Coronary artery (tissue), 2 donors: ENCODE measurements around the gene ZFP1.
A peak's percentile ranks its signal among the peaks of the same experiment; 100 is the strongest.

Experiments
- DNase-seq: peaks from one replicate; pipeline ENCODE4 v3.0.0-alpha.2; 2017; ENCODE audit warnings: low spot score
- H3K27ac ChIP-seq, 2 donors: fragments of 200-600 bp; sonication (generic); one replicate each; pipeline ENCODE4 v1.5.1; 2016 to 2019
- H3K4me3 ChIP-seq: fragments of 200-600 bp; sonication (generic); 2 replicates; pipeline ENCODE4 v1.5.1; 2016; ENCODE audit warnings: mild to moderate bottlenecking, moderate library complexity
- TF ChIP-seq, protein P1 (sequence below): fragments of 200-600 bp; sonication (generic); IDR thresholded peaks from one replicate; pipeline ENCODE4 v1.5.1; 2019; ENCODE audit warnings: antibody characterized with exemption

ZFP1 gene

DNA sequence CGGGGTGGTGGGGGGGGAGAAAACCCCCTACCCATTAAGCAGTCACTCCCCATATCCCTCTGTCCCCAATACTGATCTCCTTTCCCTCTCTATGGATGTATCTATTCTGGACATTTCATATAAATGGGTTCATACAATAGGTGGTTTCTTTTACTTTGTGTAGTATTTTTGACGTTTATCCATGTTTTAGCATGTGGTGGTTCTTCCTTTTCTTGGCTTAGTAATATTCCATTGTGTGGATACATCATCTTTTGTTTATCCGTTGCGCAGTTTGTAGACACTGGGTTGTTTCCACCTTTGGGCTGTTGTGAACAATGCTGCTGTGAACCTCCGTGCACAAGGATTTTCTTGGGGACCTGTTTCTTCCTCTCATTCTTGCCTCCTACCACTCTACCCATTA lies 44.3 kb upstream of the ZFP1 start:
- Histone ChIP-seq H3K4me3 (no peak overlapping the region), H3K27ac (no peak overlapping the region)
- TF ChIP-seq, protein P1, sequence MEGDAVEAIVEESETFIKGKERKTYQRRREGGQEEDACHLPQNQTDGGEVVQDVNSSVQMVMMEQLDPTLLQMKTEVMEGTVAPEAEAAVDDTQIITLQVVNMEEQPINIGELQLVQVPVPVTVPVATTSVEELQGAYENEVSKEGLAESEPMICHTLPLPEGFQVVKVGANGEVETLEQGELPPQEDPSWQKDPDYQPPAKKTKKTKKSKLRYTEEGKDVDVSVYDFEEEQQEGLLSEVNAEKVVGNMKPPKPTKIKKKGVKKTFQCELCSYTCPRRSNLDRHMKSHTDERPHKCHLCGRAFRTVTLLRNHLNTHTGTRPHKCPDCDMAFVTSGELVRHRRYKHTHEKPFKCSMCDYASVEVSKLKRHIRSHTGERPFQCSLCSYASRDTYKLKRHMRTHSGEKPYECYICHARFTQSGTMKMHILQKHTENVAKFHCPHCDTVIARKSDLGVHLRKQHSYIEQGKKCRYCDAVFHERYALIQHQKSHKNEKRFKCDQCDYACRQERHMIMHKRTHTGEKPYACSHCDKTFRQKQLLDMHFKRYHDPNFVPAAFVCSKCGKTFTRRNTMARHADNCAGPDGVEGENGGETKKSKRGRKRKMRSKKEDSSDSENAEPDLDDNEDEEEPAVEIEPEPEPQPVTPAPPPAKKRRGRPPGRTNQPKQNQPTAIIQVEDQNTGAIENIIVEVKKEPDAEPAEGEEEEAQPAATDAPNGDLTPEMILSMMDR: no peak
- no peak for DNase-seq

DNA sequence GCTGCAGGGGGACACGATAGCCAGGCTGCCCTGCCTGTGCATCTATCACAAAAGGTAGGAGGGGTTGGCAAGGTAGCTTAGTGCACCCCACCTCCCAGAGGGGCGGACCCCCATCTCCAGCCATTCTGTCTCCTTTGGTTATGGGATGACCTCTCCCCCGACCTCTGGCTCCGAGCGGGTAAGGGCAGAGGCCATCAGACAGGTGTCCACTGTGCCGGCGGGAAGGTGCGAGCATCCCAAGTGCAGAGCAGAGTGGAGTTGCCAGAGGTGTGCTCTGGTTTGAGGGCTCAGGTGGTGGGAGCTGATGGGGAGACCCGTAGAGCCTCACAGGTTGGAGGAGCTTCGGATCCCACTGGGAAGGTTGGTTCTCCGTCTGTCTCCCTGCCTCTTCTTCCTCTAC lies 43.5 kb upstream of the ZFP1 start:
- peak overlapping the region; percentile 79 to 88 for H3K27ac ChIP-seq
- DNase-seq: no peak
- TF ChIP-seq, protein P1: no peak
- H3K4me3 ChIP-seq: no peak overlapping the region

DNA sequence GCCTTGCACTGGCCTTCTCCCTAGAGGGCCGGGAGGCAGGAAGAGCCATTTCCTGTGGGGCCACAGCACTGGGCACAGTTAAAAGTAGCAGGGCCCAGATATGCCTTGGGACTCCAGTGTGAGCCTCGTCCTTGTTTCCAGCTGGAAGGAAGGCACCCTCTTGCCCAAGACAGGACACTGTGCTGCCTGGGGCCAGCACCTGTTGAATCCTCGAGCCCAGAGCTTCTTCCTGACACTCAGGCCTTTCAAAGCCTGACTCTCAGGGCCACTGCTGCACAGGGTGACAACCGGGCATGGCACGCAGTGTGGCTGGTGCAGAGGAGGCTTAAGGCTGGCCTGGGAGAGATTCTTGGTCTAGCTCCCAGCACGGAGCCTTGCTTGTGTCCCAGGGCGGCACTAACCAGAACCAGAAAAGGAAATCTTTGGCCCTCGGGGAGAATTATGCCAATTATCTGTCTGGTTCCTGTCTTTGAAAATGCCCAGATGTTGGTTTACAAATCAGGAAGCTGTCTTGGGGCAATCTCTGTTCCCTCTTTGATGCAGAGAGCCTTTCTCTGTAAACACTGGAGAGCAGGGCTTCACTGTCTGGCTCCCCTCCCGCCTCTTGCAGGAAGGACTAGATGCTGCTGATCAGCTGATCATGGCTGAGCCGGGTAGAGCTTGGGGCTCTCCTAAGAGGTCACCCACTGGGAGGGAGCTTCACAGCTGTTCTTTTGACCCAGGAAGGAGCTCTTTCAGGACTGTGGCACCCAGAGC lies 42.8 kb upstream of the ZFP1 start:
- DNase-seq: no peak
- no peak overlapping the region for H3K4me3 ChIP-seq
- peak overlapping the region; percentile 79 to 88 for H3K27ac ChIP-seq
- TF ChIP-seq, protein P1: no peak

DNA sequence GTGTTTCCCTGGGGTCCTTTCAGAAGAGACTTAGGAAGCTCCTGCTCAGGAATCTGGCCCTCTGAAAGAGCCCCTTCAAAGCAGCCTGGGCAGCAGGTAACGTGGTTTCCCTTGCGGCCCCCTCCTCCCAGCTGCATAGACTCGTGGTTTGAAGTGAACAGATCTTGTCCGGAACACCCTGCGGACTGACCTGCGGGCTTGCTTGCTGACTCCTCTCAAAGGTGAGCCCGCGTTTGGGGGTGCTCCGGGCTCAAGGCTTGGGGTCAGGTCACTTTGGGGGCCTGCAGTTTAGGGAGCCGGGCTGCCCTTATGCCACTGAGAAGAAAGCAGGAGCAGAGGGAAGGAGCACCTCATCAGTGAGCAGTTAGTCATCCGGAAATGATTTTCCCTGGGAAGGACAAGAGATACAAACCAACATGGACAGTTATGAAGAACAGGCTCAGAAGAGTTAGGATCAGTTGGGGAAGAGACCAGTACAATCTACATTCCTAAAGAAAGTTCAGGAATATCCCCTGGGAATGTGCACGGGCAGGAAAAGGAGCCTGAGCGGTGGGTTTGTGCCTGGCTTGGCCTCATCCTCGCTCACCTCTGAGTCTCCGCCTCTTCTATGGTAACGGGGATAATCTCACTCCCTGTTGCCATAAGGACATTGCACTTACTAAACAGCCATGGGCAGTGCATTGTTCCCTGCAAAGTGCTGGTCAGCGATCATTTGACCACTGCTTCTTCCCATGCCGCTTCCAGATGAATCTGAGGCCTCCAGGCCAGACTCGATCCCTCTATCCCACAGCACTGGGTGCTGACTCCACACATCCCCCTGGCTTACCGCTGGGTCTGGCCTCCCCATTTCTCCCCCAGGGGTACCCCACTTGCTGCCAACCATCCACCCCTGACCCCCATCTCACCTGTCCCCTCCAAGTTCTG lies 41.7 kb upstream of the ZFP1 start:
- Histone ChIP-seq H3K27ac (peak overlapping the region; percentile 79 to 88), H3K4me3 (no peak overlapping the region)
- no peak for DNase-seq

DNA sequence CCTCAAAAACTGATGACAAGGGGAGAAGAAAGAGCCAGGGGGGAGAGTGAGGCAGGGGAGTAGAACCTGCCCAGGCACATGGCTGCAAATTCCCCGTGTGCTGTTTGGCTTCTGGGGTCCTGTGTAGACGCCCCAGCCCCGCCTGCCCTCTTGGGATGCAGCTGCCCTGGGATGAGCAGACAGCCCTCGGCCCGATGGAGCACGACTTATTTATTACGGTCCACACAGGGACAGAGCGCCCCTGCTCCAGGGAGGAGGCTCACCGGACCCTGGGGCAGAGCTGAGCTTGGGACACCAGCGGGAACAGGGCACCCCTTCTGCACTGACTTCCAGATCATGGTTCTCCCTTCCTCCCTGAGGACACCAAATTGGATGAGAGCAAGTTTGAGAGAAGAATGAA lies 40.8 kb upstream of the ZFP1 start:
- DNase-seq: no peak
- TF ChIP-seq, protein P1: no peak
- H3K4me3 ChIP-seq: no peak overlapping the region
- H3K27ac ChIP-seq: peak overlapping the region; percentile 50 to 64

More for the DNA sequence above, 41.7 kb upstream of the ZFP1 start:
- TF ChIP-seq, protein P1: no peak

DNA sequence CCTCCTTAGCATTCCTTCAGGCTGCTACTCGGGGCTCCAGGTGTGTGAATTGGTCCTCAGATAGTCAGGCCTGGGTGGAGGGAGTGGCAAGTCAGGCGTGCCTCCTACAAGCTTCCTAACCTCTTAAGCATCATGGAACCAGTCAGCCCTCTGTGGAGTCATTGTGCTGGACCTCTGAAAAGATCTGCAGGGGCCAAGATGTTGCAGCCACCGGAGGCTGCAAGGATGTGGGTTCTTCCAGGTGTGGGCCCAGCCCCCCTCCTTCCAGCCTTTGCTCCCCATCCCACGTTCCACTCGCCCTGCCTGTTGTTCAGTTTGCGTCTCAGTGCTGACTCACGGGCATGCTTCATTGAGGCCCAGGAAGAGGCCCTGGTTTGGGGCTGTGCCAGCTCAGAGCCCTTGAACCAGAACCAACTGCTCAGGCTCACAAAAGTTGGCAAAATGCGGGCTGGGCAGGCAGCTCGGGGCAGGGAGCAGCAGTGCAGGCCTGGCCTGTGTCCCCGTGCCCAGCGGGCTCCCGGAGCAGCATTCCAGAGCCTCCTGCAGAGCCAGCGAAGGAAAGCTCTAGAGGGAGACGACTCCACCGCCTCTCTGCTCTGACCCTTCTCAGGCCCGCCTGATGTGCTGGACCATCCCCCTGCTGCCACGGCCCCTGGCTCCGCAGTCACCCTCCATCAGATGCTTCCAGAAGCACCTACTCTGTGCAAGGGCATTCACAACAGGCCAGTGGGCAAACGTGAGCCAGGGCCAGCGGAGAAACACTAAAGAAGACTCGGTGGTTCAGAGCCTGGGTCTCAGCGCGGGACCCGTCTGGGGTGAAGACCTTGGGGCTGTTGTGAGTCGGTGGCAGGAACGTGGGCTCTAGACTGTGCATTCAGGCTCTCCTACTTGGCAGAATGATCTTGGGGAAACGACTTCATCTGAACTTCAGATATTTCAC lies 39.3 kb upstream of the ZFP1 start:
- H3K4me3 ChIP-seq: peak overlapping the region; percentile 44
- peak overlapping the region; percentile 64 to 89 for H3K27ac ChIP-seq
- peak; percentile 94 for DNase-seq
- TF ChIP-seq, protein P1: no peak
